ENCODE data around the gene BMPR1A. TPM values are rescaled to one million over a fixed set of nuclear protein-coding genes. Genes with fewer than 3 reads are reported as not detected.

Gene BMPR1A
- total and polyA plus RNA-seq, 2 experiments from 2014 or later = 14.2 to 82.5 TPM

DNA sequence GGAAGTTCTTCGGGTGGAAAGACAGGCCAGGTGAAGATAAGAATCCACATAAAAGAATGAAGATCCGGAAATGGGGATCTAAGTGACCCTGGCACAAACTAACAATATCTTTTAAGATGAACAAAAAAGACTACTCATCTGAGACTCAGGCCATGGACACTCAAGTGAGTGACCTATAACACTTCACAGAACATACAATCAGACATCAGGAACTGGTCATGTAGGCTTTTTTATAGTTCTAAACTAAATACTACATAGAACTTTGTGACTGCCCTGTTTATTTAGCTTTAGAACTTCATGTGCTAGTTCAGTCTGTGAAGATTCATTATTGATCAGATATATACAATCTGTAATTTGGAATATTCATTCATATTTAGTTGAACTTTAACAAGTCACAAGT lies 148.2 kb downstream of the BMPR1A start:
- H3K27ac Mint-ChIP-seq = no peak overlapping the region; the same call in 1 of the 2 replicates
- H3K79me2 ChIP-seq (replicated peaks; ENCODE audit: insufficient read depth) = peaks cover 18% of the 10 kb centered on the region; the same call in 1 of the 2 replicates
- H3K4me3 Mint-ChIP-seq = no peak overlapping the region
- H2AFZ ChIP-seq = no peak overlapping the region
- no peaks in the 10 kb centered on the region for H3K9me2 ChIP-seq (ENCODE audit: insufficient read depth)
- H3K4me2 ChIP-seq = no peak overlapping the region
- H3K4me1 Mint-ChIP-seq = peaks cover 3% of the 10 kb centered on the region
- H3K9me3 Mint-ChIP-seq = no peaks in the 10 kb centered on the region
- H3K36me3 Mint-ChIP-seq (ENCODE audit: low read depth) = peaks cover 88% of the 10 kb centered on the region
- ATAC-seq (no peak), DNase-seq (ENCODE audit: low spot score) (no peak)
- no peaks in the 10 kb centered on the region for H3F3A ChIP-seq (replicated peaks; ENCODE audit: low read depth)
- peaks cover 31% of the 10 kb centered on the region; the same call in 1 of the 2 replicates for H3K36me3 ChIP-seq (ENCODE audit: insufficient read depth)
- no peak overlapping the region for H3K4me3 ChIP-seq
- peaks cover 2% of the 10 kb centered on the region for H3K27me3 Mint-ChIP-seq (ENCODE audit: insufficient read depth, low read depth, poor library complexity)
- no peak overlapping the region for H3K27ac ChIP-seq (ENCODE audit: low read depth)
- no peak for TF ChIP-seq EZH2phosphoT487 (IDR thresholded peaks at IDR 0.05; ENCODE audit: unreplicated experiment)
- no peak for TF ChIP-seq STAT1 (IDR thresholded peaks at IDR 0.05; ENCODE audit: unreplicated experiment)
- TF ChIP-seq, protein P1, sequence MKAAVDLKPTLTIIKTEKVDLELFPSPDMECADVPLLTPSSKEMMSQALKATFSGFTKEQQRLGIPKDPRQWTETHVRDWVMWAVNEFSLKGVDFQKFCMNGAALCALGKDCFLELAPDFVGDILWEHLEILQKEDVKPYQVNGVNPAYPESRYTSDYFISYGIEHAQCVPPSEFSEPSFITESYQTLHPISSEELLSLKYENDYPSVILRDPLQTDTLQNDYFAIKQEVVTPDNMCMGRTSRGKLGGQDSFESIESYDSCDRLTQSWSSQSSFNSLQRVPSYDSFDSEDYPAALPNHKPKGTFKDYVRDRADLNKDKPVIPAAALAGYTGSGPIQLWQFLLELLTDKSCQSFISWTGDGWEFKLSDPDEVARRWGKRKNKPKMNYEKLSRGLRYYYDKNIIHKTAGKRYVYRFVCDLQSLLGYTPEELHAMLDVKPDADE (IDR thresholded peaks at IDR 0.05) = no peak
- TF ChIP-seq, protein P2, sequence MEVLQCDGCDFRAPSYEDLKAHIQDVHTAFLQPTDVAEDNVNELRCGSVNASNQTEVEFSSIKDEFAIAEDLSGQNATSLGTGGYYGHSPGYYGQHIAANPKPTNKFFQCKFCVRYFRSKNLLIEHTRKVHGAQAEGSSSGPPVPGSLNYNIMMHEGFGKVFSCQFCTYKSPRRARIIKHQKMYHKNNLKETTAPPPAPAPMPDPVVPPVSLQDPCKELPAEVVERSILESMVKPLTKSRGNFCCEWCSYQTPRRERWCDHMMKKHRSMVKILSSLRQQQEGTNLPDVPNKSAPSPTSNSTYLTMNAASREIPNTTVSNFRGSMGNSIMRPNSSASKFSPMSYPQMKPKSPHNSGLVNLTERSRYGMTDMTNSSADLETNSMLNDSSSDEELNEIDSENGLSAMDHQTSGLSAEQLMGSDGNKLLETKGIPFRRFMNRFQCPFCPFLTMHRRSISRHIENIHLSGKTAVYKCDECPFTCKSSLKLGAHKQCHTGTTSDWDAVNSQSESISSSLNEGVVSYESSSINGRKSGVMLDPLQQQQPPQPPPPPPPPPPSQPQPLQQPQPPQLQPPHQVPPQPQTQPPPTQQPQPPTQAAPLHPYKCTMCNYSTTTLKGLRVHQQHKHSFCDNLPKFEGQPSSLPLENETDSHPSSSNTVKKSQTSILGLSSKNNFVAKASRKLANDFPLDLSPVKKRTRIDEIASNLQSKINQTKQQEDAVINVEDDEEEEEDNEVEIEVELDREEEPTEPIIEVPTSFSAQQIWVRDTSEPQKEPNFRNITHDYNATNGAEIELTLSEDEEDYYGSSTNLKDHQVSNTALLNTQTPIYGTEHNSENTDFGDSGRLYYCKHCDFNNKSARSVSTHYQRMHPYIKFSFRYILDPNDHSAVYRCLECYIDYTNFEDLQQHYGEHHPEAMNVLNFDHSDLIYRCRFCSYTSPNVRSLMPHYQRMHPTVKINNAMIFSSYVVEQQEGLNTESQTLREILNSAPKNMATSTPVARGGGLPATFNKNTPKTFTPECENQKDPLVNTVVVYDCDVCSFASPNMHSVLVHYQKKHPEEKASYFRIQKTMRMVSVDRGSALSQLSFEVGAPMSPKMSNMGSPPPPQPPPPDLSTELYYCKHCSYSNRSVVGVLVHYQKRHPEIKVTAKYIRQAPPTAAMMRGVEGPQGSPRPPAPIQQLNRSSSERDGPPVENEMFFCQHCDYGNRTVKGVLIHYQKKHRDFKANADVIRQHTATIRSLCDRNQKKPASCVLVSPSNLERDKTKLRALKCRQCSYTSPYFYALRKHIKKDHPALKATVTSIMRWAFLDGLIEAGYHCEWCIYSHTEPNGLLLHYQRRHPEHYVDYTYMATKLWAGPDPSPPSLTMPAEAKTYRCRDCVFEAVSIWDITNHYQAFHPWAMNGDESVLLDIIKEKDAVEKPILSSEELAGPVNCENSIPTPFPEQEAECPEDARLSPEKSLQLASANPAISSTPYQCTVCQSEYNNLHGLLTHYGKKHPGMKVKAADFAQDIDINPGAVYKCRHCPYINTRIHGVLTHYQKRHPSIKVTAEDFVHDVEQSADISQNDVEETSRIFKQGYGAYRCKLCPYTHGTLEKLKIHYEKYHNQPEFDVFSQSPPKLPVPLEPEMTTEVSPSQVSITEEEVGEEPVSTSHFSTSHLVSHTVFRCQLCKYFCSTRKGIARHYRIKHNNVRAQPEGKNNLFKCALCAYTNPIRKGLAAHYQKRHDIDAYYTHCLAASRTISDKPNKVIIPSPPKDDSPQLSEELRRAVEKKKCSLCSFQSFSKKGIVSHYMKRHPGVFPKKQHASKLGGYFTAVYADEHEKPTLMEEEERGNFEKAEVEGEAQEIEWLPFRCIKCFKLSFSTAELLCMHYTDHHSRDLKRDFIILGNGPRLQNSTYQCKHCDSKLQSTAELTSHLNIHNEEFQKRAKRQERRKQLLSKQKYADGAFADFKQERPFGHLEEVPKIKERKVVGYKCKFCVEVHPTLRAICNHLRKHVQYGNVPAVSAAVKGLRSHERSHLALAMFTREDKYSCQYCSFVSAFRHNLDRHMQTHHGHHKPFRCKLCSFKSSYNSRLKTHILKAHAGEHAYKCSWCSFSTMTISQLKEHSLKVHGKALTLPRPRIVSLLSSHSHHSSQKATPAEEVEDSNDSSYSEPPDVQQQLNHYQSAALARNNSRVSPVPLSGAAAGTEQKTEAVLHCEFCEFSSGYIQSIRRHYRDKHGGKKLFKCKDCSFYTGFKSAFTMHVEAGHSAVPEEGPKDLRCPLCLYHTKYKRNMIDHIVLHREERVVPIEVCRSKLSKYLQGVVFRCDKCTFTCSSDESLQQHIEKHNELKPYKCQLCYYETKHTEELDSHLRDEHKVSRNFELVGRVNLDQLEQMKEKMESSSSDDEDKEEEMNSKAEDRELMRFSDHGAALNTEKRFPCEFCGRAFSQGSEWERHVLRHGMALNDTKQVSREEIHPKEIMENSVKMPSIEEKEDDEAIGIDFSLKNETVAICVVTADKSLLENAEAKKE (CRISPR knock-in tag; IDR thresholded peaks at IDR 0.05) = no peak
- TF ChIP-seq, protein P3, sequence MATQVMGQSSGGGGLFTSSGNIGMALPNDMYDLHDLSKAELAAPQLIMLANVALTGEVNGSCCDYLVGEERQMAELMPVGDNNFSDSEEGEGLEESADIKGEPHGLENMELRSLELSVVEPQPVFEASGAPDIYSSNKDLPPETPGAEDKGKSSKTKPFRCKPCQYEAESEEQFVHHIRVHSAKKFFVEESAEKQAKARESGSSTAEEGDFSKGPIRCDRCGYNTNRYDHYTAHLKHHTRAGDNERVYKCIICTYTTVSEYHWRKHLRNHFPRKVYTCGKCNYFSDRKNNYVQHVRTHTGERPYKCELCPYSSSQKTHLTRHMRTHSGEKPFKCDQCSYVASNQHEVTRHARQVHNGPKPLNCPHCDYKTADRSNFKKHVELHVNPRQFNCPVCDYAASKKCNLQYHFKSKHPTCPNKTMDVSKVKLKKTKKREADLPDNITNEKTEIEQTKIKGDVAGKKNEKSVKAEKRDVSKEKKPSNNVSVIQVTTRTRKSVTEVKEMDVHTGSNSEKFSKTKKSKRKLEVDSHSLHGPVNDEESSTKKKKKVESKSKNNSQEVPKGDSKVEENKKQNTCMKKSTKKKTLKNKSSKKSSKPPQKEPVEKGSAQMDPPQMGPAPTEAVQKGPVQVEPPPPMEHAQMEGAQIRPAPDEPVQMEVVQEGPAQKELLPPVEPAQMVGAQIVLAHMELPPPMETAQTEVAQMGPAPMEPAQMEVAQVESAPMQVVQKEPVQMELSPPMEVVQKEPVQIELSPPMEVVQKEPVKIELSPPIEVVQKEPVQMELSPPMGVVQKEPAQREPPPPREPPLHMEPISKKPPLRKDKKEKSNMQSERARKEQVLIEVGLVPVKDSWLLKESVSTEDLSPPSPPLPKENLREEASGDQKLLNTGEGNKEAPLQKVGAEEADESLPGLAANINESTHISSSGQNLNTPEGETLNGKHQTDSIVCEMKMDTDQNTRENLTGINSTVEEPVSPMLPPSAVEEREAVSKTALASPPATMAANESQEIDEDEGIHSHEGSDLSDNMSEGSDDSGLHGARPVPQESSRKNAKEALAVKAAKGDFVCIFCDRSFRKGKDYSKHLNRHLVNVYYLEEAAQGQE (IDR thresholded peaks at IDR 0.05; ENCODE audit: unreplicated experiment) = no peak
- no peaks in the 10 kb centered on the region; the same call in 1 of the 2 replicates for H4K20me1 ChIP-seq (replicated peaks; ENCODE audit: insufficient read depth)
- H3K27me3 ChIP-seq (ENCODE audit: insufficient read depth) = no peaks in the 10 kb centered on the region
- no peaks in the 10 kb centered on the region for H3K4me1 ChIP-seq (ENCODE audit: insufficient read depth)
